Astrocyte (in vitro differentiated cells and primary cell): Measurements from ENCODE around the gene MACC1. TPM values are rescaled to one million over a fixed set of nuclear protein-coding genes. Genes with fewer than 3 reads are reported as not detected.

ENCODE experiments used
- DNase-seq: peaks from one replicate; pipeline ENCODE4 v3.0.0-alpha.2; 2010; ENCODE audit warnings: low read depth
- FAIRE-seq: peaks from 2 replicates; lab custom pipeline; 2011; peaks lifted over from hg19 to GRCh38; lab: Jason Lieb, UNC
- H2AFZ ChIP-seq: 2 replicates; pipeline ENCODE4 v1.6.0; 2012; ENCODE audit warnings: low read depth, low read length, inconsistent platforms
- H3K27ac ChIP-seq: 2 replicates; pipeline ENCODE4 v1.5.1; 2011; ENCODE audit warnings: low read depth, low read length, inconsistent platforms
- H3K27me3 ChIP-seq: 2 replicates; pipeline ENCODE4 v1.6.0; 2011; ENCODE audit warnings: low read length, inconsistent platforms; ENCODE audit not compliant: insufficient read depth
- H3K36me3 ChIP-seq: 2 replicates; pipeline ENCODE4 v1.5.1; 2011; ENCODE audit warnings: low read length, inconsistent platforms; ENCODE audit not compliant: insufficient read depth
- H3K4me1 ChIP-seq: 2 replicates; pipeline ENCODE4 v1.5.1; 2011; ENCODE audit warnings: low read length, inconsistent platforms; ENCODE audit not compliant: insufficient read depth
- H3K4me2 ChIP-seq: 2 replicates; pipeline ENCODE4 v1.6.0; 2012; ENCODE audit warnings: low read length, inconsistent platforms
- H3K4me3 ChIP-seq: 2 replicates; pipeline ENCODE4 v1.5.1; 2011; ENCODE audit warnings: low read depth, mild to moderate bottlenecking, low read length, inconsistent platforms; ENCODE audit not compliant: insufficient read depth
- H3K79me2 ChIP-seq: 2 replicates; pipeline ENCODE4 v1.6.0; 2012; ENCODE audit warnings: mild to moderate bottlenecking, low read length, inconsistent platforms; ENCODE audit not compliant: insufficient read depth
- H3K9ac ChIP-seq: 2 replicates; pipeline ENCODE4 v1.6.0; 2012; ENCODE audit warnings: mild to moderate bottlenecking, low read length, inconsistent platforms
- H3K9me3 ChIP-seq: 2 replicates; pipeline ENCODE4 v1.5.1; 2012; ENCODE audit warnings: low read depth, mild to moderate bottlenecking, low read length, inconsistent platforms; ENCODE audit not compliant: insufficient read depth
- H4K20me1 ChIP-seq: 2 replicates; pipeline ENCODE4 v1.6.0; 2012; ENCODE audit warnings: low read length, inconsistent platforms; ENCODE audit not compliant: insufficient read depth
- H3K27ac Mint-ChIP-seq: one replicate; pipeline ENCODE4 v1.8.0; 2021; ENCODE audit warnings: mild to moderate bottlenecking, mixed read lengths; ENCODE audit not compliant: unreplicated experiment
- H3K27me3 Mint-ChIP-seq: one replicate; pipeline ENCODE4 v1.8.0; 2021; ENCODE audit warnings: low read depth, mixed read lengths; ENCODE audit not compliant: unreplicated experiment
- H3K36me3 Mint-ChIP-seq: one replicate; pipeline ENCODE4 v1.8.0; 2021; ENCODE audit warnings: low read depth, mixed read lengths; ENCODE audit not compliant: unreplicated experiment
- H3K4me1 Mint-ChIP-seq: one replicate; pipeline ENCODE4 v1.8.0; 2021; ENCODE audit warnings: low read depth, mixed read lengths; ENCODE audit not compliant: unreplicated experiment
- H3K4me3 Mint-ChIP-seq: one replicate; pipeline ENCODE4 v1.8.0; 2021; ENCODE audit warnings: mild to moderate bottlenecking, moderate library complexity, mixed read lengths; ENCODE audit not compliant: unreplicated experiment
- H3K9me3 Mint-ChIP-seq: one replicate; pipeline ENCODE4 v1.8.0; 2021; ENCODE audit warnings: mild to moderate bottlenecking, mixed read lengths; ENCODE audit not compliant: unreplicated experiment
- EZH2 ChIP-seq: IDR thresholded peaks from 2 replicates; pipeline ENCODE4 v1.6.1; 2012; ENCODE audit warnings: mild to moderate bottlenecking, low read length, inconsistent platforms; ENCODE audit not compliant: insufficient read depth
- total RNA-seq: library from RNA; stranded (reverse); gene quantifications from 2 replicates; pipeline ENCODE4 v1.2.1, GENCODE V29; 2021
- TF ChIP-seq, protein P1 (sequence below): IDR thresholded peaks from 2 replicates; pipeline ENCODE4 v1.5.1; 2011; ENCODE audit warnings: low read depth, mild to moderate bottlenecking, inconsistent platforms, low read length, moderate library complexity; ENCODE audit not compliant: insufficient read depth

MACC1 gene
- total RNA-seq, 1 donor from 2014 or later, result 2.0 TPM

GRCh38 chr7:20133803-20134202 is 83.4 kb downstream of the MACC1 start:
- no peak overlapping the region for H3K27ac Mint-ChIP-seq
- no peaks in the 10 kb centered on the region for H3K4me1 ChIP-seq
- H3K79me2 ChIP-seq, result no peaks in the 10 kb centered on the region
- H3K4me1 Mint-ChIP-seq, result no peaks in the 10 kb centered on the region
- H3K36me3 ChIP-seq, result no peaks in the 10 kb centered on the region
- no peak for FAIRE-seq
- no peak overlapping the region for H3K4me2 ChIP-seq
- no peak overlapping the region for H2AFZ ChIP-seq
- no peak overlapping the region for H3K4me3 ChIP-seq
- no peaks in the 10 kb centered on the region for H3K27me3 Mint-ChIP-seq
- no peaks in the 10 kb centered on the region for H3K36me3 Mint-ChIP-seq
- no peaks in the 10 kb centered on the region for H3K9me3 Mint-ChIP-seq
- TF ChIP-seq EZH2, result no peak
- TF ChIP-seq, protein P1, sequence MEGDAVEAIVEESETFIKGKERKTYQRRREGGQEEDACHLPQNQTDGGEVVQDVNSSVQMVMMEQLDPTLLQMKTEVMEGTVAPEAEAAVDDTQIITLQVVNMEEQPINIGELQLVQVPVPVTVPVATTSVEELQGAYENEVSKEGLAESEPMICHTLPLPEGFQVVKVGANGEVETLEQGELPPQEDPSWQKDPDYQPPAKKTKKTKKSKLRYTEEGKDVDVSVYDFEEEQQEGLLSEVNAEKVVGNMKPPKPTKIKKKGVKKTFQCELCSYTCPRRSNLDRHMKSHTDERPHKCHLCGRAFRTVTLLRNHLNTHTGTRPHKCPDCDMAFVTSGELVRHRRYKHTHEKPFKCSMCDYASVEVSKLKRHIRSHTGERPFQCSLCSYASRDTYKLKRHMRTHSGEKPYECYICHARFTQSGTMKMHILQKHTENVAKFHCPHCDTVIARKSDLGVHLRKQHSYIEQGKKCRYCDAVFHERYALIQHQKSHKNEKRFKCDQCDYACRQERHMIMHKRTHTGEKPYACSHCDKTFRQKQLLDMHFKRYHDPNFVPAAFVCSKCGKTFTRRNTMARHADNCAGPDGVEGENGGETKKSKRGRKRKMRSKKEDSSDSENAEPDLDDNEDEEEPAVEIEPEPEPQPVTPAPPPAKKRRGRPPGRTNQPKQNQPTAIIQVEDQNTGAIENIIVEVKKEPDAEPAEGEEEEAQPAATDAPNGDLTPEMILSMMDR, result no peak
- DNase-seq, result no peak
- no peak overlapping the region for H3K4me3 Mint-ChIP-seq
- H3K9me3 ChIP-seq, result no peaks in the 10 kb centered on the region
- no peaks in the 10 kb centered on the region for H3K27me3 ChIP-seq
- H3K27ac ChIP-seq, result no peak overlapping the region
- H4K20me1 ChIP-seq, result no peaks in the 10 kb centered on the region
- no peak overlapping the region for H3K9ac ChIP-seq

- Mint-ChIP-seq H3K9me3 (no peaks in the 10 kb centered on the region), H3K4me3 (no peak overlapping the region)
Measured at GRCh38 chr7:20132585-20132984, 84.6 kb downstream of the MACC1 start.

DNA sequence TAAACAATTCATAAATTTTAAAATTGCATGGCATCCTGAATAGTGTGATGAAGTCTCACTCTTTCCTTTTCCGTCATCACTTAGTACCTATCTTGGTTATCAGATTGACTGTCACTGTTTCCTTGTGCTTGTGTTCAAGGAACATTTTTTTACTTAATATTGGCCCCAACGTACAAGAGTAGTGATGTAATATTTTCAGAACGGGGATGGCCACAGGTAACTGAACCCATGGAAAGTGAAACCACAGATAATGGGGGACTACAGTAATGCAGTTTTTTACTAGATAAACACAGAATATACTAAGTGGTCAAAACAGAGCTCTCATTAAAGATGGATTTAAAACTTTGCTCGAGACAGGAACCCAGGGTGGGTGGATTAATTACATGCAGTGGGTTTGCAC is 85.4 kb downstream of the MACC1 start:
- H3K27me3 Mint-ChIP-seq, result no peaks in the 10 kb centered on the region
- DNase-seq, result no peak
- H3K27ac Mint-ChIP-seq, result no peak overlapping the region
- H3K4me3 Mint-ChIP-seq, result no peak overlapping the region
- no peak for TF ChIP-seq EZH2
- TF ChIP-seq, protein P1, result no peak
- Histone ChIP-seq H3K27me3 (no peaks in the 10 kb centered on the region), H3K36me3 (no peaks in the 10 kb centered on the region), H3K9ac (no peak overlapping the region), H3K4me1 (no peaks in the 10 kb centered on the region), H3K4me3 (no peak overlapping the region), H3K27ac (no peak overlapping the region), H3K79me2 (no peaks in the 10 kb centered on the region), H3K9me3 (no peaks in the 10 kb centered on the region), H4K20me1 (no peaks in the 10 kb centered on the region), H2AFZ (no peak overlapping the region), H3K4me2 (no peak overlapping the region)
- FAIRE-seq, result no peak
- H3K9me3 Mint-ChIP-seq, result no peaks in the 10 kb centered on the region
- H3K36me3 Mint-ChIP-seq, result no peaks in the 10 kb centered on the region
- H3K4me1 Mint-ChIP-seq, result no peaks in the 10 kb centered on the region

More at GRCh38 chr7:20132585-20132984, 84.6 kb downstream of the MACC1 start:
- no peaks in the 10 kb centered on the region for H4K20me1 ChIP-seq
- DNase-seq, result no peak
- H3K9me3 ChIP-seq, result no peaks in the 10 kb centered on the region
- TF ChIP-seq EZH2, result no peak
- TF ChIP-seq, protein P1, result no peak
- no peak overlapping the region for H3K4me2 ChIP-seq
- H3K27me3 ChIP-seq, result no peaks in the 10 kb centered on the region
- H3K36me3 Mint-ChIP-seq, result no peaks in the 10 kb centered on the region
- no peaks in the 10 kb centered on the region for H3K79me2 ChIP-seq
- no peak for FAIRE-seq
- no peak overlapping the region for H3K27ac Mint-ChIP-seq
- no peaks in the 10 kb centered on the region for H3K36me3 ChIP-seq
- H2AFZ ChIP-seq, result no peak overlapping the region
- no peaks in the 10 kb centered on the region for H3K4me1 ChIP-seq
- no peak overlapping the region for H3K4me3 ChIP-seq
- H3K27ac ChIP-seq, result no peak overlapping the region
- no peaks in the 10 kb centered on the region for H3K4me1 Mint-ChIP-seq
- no peak overlapping the region for H3K9ac ChIP-seq
- no peaks in the 10 kb centered on the region for H3K27me3 Mint-ChIP-seq
